GM12878 (cell line): Measurements from ENCODE around the gene RINL. TPM values are rescaled to one million over a fixed set of nuclear protein-coding genes. Genes with fewer than 3 reads are reported as not detected.

Experiments
- ATAC-seq: fragments of 200-7000 bp; cut with Tn5 transposase; 3 replicates; pipeline ENCODE4 v1.9.1; 2020; ENCODE audit warnings: mild to moderate bottlenecking, moderate library complexity
- BruUV-seq: library from RNA; stranded (reverse); fragments of 400-500 nt; replicated peaks from 2 replicates; lab custom pipeline; 2021; lab: Mats Ljungman, UMichigan
- CTCF ChIA-PET: fragments of 300-600 bp; sonication (Branson Sonifier 250); formaldehyde crosslinking; extraction: SDS; loops from one replicate; lab custom pipeline; 2021; ENCODE audit warnings: inconsistent platforms; lab: Yijun Ruan, JAX
- POLR2A ChIA-PET: fragments of 350-600 bp; formaldehyde crosslinking; extraction: SDS; loops from one replicate; lab custom pipeline; 2021; ENCODE audit warnings: inconsistent platforms; lab: Charles Lee
- RAD21 ChIA-PET: fragments of 300-600 bp; sonication (Branson Sonifier 250); formaldehyde crosslinking; loops from one replicate; lab custom pipeline; 2023; ENCODE audit warnings: antibody characterized with exemption; ENCODE audit not compliant: unreplicated experiment; lab: Charles Lee
- SMC1A ChIA-PET: fragments of 300-600 bp; sonication (Branson Sonifier 250); formaldehyde crosslinking; loops from one replicate; lab custom pipeline; 2023; ENCODE audit not compliant: unreplicated experiment, uncharacterized antibody; lab: Charles Lee
- DNase-seq: peaks from one replicate; pipeline ENCODE4 v3.0.0-alpha.2; 2011; ENCODE audit warnings: low read depth, low spot score
- FAIRE-seq: peaks from 3 replicates; lab custom pipeline; 2011; peaks lifted over from hg19 to GRCh38; lab: Jason Lieb, UNC
- H2AFZ ChIP-seq: 2 replicates; pipeline ENCODE4 v1.6.0; 2011; ENCODE audit warnings: low read depth, low read length, control low read depth; ENCODE audit not compliant: control insufficient read depth
- H3K27ac ChIP-seq: 2 replicates; pipeline ENCODE4 v1.5.1; 2011; ENCODE audit warnings: control low read depth; ENCODE audit not compliant: control insufficient read depth, insufficient read depth
- H3K27me3 ChIP-seq, 2 experiments: replicated peaks in 1 of 2; 2 replicates each; pipeline versions ENCODE4 v1.6.0 to v1.6.1; 2011; ENCODE audit warnings: low read length in 1 of 2; ENCODE audit not compliant: control insufficient read depth in 2 of 2, insufficient read depth in 2 of 2
- H3K36me3 ChIP-seq, 2 experiments: 2 replicates each; pipeline ENCODE4 v1.5.1; 2011; ENCODE audit warnings: low read length in 1 of 2; ENCODE audit not compliant: control insufficient read depth in 2 of 2, insufficient read depth in 2 of 2
- H3K4me1 ChIP-seq: 2 replicates; pipeline ENCODE4 v1.6.1; 2011; ENCODE audit warnings: mild to moderate bottlenecking, low read length, moderate library complexity, mixed read lengths; ENCODE audit not compliant: control insufficient read depth, insufficient read depth
- H3K4me2 ChIP-seq: 2 replicates; pipeline ENCODE4 v1.6.0; 2011; ENCODE audit warnings: control low read depth; ENCODE audit not compliant: control insufficient read depth, insufficient read depth
- H3K4me3 ChIP-seq: fragments of 200-600 bp; sonication (generic); 2 replicates; pipeline ENCODE4 v1.5.1; 2016
- H3K79me2 ChIP-seq: 2 replicates; pipeline ENCODE4 v1.6.0; 2011; ENCODE audit warnings: low read length; ENCODE audit not compliant: control insufficient read depth, insufficient read depth
- H3K9ac ChIP-seq: 2 replicates; pipeline ENCODE4 v1.8.0; 2011; ENCODE audit warnings: low read length, control low read depth, mixed read lengths; ENCODE audit not compliant: control insufficient read depth, insufficient read depth
- H3K9me3 ChIP-seq: replicated peaks from 3 replicates; pipeline ENCODE4 v1.5.1; 2011; ENCODE audit warnings: mild to moderate bottlenecking, low read length; ENCODE audit not compliant: control insufficient read depth, insufficient read depth
- H4K20me1 ChIP-seq: 2 replicates; pipeline ENCODE4 v1.6.0; 2011; ENCODE audit not compliant: control insufficient read depth, insufficient read depth
- EGR1 ChIP-seq, 2 experiments: IDR thresholded peaks; 1 replicate in 1 of 2; 2 replicates in 1 of 2; pipeline ENCODE4 v1.6.1; 2011 to 2012; ENCODE audit warnings: low read depth in 2 of 2, low read length in 2 of 2, borderline replicate concordance in 1 of 2, mild to moderate bottlenecking in 1 of 2, moderate library complexity in 1 of 2
- EP300 ChIP-seq, 2 experiments: fragments of 150-350 bp in 1 of 2; IDR thresholded peaks; 2 replicates each; pipeline ENCODE4 v1.6.1; 2011 to 2012; ENCODE audit warnings: low read depth in 2 of 2, low read length in 2 of 2, borderline replicate concordance in 1 of 2, improper control_type of control experiment in 1 of 2, inconsistent platforms in 1 of 2; ENCODE audit not compliant: control insufficient read depth in 1 of 2
- MYC ChIP-seq: IDR thresholded peaks from 2 replicates; pipeline ENCODE4 v1.6.1; 2011; ENCODE audit warnings: mild to moderate bottlenecking, low read length, moderate library complexity, inconsistent platforms; ENCODE audit not compliant: insufficient read depth, insufficient replicate concordance, insufficient read length, severe bottlenecking
- SIN3A ChIP-seq: IDR thresholded peaks from 2 replicates; pipeline ENCODE4 v1.6.1; 2012; ENCODE audit warnings: low read depth, low read length, improper control_type of control experiment
- STAT3 ChIP-seq: IDR thresholded peaks from 2 replicates; pipeline ENCODE4 v1.6.1; 2011; ENCODE audit warnings: low read depth, low read length, improper control_type of control experiment
- TBL1XR1 ChIP-seq: IDR thresholded peaks from 2 replicates; pipeline ENCODE4 v1.6.1; 2012; ENCODE audit warnings: low read depth, low read length, improper control_type of control experiment
- ZBTB4 ChIP-seq: fragments of 450-650 bp; formaldehyde crosslinking; IDR thresholded peaks from 2 replicates; pipeline ENCODE4 v1.4.0; 2022; ENCODE audit warnings: mild to moderate bottlenecking, moderate library complexity
- WGBS: methylation state at CpG from one replicate; pipeline ENCODE4 v1.1.6; 2016; ENCODE audit warnings: low lambda C conversion rate; ENCODE audit not compliant: insufficient replicate concordance, insufficient coverage; ENCODE audit errors: missing lambda C conversion rate; 5-methylcytosine and 5-hydroxymethylcytosine counted together
- in situ Hi-C: fragments of 300-500 bp; cut with MboI; formaldehyde crosslinking; loops from 9 replicates; pipeline ENCODE4 v1.14.3; 2018; ENCODE audit warnings: mixed read lengths
- intact Hi-C: fragments of 100-400 bp; cut with micrococcal nuclease; formaldehyde crosslinking; loops from one replicate; pipeline ENCODE4 v1.14.2; 2022; ENCODE audit not compliant: unreplicated experiment
- polyA plus RNA-seq, 11 experiments: library from polyadenylated mRNA; depleted of rRNA in 4 of 11; unstranded in 6 of 11; stranded (reverse) in 5 of 11; fragments of >200 nt; fragmentation: Nextera tagmentation in 4 of 11; fragmentation: Illumina TruSeq in 1 of 11; extraction: Ambion mirVana in 4 of 11; extraction: Trizol in 1 of 11; gene quantifications; 1 replicate in 1 of 11; 2 replicates in 10 of 11; pipeline versions ENCODE4 v1.2.1 to v1.2.3, GENCODE V29; 2011 to 2016; ENCODE audit warnings: inconsistent platforms in 2 of 11, missing spikeins in 2 of 11, low read depth in 1 of 11
- total RNA-seq, 4 experiments: library from RNA; depleted of rRNA in 3 of 4; stranded (reverse); fragments of >200 nt in 3 of 4; fragmentation: Illumina TruSeq in 1 of 4; extraction: Trizol in 1 of 4; gene quantifications; 2 replicates each; pipeline versions ENCODE4 v1.2.1 to v1.2.3, GENCODE V29; 2013 to 2021
- TF ChIP-seq, protein P1 (sequence below): fragments of 450-650 bp; IDR thresholded peaks from 2 replicates; pipeline ENCODE4 v1.6.1; 2017; ENCODE audit warnings: mild to moderate bottlenecking, low read depth, inconsistent platforms; ENCODE audit not compliant: poor library complexity, severe bottlenecking

Gene RINL
- total and polyA plus RNA-seq, 10 of the 15 experiments (the other 5 are each of a cell fraction or from before 2014, with no cell fraction given): 14.5 to 64.2 (median 47.6) TPM

DNA sequence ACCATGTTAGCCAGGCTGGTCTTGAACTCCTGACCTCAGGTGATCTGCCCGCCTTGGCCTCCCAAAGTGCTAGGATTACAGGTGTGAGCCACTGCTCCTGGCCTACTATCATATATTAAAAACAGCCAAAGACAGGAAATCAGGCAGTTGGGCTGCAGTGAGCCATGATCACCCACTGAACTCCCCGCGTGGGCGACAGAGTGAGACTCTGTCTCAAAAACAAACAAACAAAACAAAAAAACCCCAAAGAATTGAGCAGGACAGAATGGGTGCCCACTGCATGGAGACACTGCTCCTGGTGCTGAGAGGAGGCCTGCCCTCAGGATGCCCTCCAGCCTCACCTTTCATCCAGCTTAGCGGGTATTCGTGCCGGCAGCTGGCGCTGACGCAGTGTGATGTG is 5.2 kb upstream of the RINL start:
- no peaks in the 10 kb centered on the region for H4K20me1 ChIP-seq
- no peaks in the 10 kb centered on the region for H3K27me3 ChIP-seq
- ATAC-seq (no peak), FAIRE-seq (no peak), DNase-seq (no peak)
- H3K79me2 ChIP-seq: no peaks in the 10 kb centered on the region
- ChIA-PET RAD21 (interaction anchor here (0.7 kb wide), 1 partner anchor 9 kb away, joined by 3 read pairs; no protein-coding TSS in a partner anchor), CTCF (no interaction called here), POLR2A (interaction anchor here (0.6 to 1.1 kb wide), 3 partner anchors 9 to 148 kb away, joined by 3 to 7 read pairs (median 7); no protein-coding TSS in a partner anchor), SMC1A (no interaction called here)
- no peak overlapping the region for H3K4me3 ChIP-seq
- H3K4me1 ChIP-seq: peaks cover 5% of the 10 kb centered on the region
- H3K27ac ChIP-seq: no peak overlapping the region
- BruUV-seq: no TSS peak
- WGBS: 85% methylated on average over 9 of the region's 9 CpGs
- H3K36me3 ChIP-seq: no peaks in the 10 kb centered on the region
- H3K4me2 ChIP-seq: no peak overlapping the region
- no peaks in the 10 kb centered on the region for H3K9me3 ChIP-seq
- TF ChIP-seq MYC (no peak), EP300 (IDR thresholded peaks at IDR 0.05; ENCODE audit: borderline replicate concordance in 1 of 2, control insufficient read depth in 1 of 2, low read depth in 2 of 2, low read length in 2 of 2) (no peak), EGR1 (IDR thresholded peaks at IDR 0.05; ENCODE audit: borderline replicate concordance in 1 of 2, low read depth in 2 of 2, low read length in 2 of 2) (no peak), SIN3A (no peak), TBL1XR1 (no peak), ZBTB4 (CRISPR knock-in tag) (no peak), STAT3 (no peak)
- TF ChIP-seq, protein P1, sequence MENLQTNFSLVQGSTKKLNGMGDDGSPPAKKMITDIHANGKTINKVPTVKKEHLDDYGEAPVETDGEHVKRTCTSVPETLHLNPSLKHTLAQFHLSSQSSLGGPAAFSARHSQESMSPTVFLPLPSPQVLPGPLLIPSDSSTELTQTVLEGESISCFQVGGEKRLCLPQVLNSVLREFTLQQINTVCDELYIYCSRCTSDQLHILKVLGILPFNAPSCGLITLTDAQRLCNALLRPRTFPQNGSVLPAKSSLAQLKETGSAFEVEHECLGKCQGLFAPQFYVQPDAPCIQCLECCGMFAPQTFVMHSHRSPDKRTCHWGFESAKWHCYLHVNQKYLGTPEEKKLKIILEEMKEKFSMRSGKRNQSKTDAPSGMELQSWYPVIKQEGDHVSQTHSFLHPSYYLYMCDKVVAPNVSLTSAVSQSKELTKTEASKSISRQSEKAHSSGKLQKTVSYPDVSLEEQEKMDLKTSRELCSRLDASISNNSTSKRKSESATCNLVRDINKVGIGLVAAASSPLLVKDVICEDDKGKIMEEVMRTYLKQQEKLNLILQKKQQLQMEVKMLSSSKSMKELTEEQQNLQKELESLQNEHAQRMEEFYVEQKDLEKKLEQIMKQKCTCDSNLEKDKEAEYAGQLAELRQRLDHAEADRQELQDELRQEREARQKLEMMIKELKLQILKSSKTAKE: no peak
- H2AFZ ChIP-seq: no peak overlapping the region
- in situ Hi-C loops (no loop called here), intact Hi-C loops (loop anchor here (10.0 kb wide), 2 partner anchors 48 to 98 kb away; partner anchors contain the start of genes ECH1 and LGALS7B)
- H3K9ac ChIP-seq: no peak overlapping the region
